Dedifferentiated amniotic fluid mesenchymal stem cell (primary cell): ENCODE data around the gene FGFR3.

Experiments
- DNase-seq: peaks from one replicate; pipeline ENCODE4 v3.0.0-alpha.2; 2016; ENCODE audit errors: extremely low spot score

The FGFR3 gene

GRCh38 chr4:1756893-1757779 is 36.0 kb upstream of the FGFR3 start:
- DNase-seq = no peak

DNA sequence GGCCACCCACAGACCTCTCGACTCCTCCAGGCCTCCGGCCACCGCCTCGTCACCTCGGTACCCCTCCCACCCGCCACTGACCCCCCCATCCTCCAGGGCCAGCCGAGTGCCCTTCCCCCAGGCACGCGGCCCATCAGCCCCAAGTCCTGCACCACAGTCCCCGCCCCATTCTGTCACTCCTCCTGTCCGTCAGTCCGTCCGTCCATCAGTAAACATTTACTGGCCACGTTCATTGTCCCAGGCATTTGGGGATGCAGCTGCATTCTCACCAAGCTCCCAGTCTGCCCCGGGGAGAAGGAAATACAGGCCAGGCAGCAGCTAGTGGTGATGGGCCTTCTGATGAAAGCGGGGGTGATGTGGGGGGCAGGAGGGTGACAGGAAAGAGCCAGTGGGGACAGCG is 35.3 kb upstream of the FGFR3 start:
- no peak for DNase-seq

DNA sequence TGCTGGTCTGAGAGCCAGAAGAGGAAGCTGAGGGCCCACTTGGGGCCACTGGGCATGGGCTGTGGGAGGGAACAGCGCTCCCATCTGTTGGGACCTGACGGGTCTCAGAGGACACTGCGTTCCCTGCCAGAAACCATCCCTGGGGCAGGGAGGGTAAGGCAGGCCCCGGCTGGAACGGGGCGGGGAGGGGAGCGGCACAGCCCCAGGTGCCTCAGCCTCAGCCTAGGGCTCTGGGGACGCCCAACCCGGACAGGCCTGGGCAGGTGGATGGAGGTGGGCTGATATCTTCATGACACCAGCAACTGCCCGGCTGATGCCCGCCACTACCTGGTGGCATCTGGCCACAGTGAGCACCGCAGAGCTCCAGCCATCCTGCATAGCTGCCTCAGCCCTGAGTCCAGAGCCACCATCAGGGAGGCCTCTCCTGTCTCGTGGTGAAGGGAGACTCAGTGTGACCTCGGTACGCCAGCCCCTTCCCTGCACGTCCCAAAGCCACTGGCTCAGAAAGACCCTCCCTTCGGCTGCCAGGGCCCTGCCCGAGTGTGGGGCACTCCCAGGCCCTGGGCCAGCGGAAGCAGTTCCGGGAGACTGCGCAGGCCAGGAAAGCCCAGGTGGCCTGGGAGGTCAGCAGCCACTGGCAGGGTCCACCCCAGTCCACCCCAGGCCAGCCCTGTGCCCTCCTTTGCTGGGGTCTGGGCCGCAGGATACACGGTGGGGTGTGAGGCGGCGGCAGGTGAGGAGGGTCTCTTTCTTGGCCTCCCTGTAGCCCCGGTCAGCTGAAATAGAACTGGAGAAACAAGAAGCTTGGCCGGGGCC is 34.6 kb upstream of the FGFR3 start:
- no peak for DNase-seq

GRCh38 chr4:1759170-1759817 is 33.8 kb upstream of the FGFR3 start:
- no peak for DNase-seq

GRCh38 chr4:1759818-1760223 is 33.3 kb upstream of the FGFR3 start:
- DNase-seq = no peak

DNA sequence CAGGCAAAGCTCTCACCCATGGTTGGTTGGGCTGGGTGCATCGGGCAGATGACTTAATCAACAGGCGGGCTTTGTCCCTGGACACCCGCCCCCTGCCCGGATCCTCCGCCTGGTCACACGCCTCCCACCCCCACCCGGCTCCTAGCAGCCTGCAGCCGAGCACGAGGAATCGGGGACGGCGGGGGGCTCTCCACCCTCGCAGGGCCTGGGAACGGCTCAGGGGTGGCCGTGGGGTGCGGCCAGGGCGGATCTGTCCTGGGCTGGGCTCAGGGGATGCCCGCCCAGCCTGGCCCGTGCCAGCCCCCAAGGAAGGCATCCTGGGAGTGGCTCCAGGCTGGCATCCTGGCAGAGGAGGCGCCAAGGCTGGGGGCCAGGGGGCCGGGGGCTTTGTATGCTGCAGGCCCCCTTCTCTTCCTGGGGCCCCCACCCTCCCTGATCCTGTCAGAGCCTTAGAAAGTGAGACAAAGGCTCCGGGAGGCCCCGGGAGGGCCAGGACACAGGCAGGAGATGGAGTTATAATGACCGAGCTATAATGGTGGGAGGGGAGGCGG is 32.5 kb upstream of the FGFR3 start:
- no peak for DNase-seq

DNA sequence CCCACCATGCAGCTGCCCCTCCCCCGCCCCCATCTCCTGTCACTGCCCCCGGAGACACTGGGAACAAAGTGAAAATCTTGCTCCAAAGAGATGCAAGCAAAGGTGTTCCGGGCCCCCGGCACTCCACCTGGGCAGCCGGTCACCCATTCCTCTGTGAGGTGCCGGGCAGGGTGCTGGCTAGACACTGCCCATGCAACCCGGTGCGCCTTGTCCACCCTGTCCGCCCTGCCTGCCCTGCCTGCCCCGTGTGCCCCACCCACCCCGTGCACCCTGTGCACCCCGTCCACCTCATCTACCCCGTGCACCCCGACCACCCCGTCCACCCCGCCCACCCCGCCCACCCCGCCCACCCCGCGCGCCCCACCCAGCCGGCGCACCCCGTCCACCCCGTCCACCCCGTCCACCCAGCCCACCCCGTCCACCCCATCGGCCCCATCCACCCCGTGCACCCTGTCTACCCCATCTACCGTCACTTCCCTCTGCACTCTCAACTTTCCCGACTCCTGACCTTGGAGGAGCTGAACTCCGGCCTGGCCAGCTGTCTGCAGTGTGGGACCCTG is 31.9 kb upstream of the FGFR3 start:
- no peak for DNase-seq

GRCh38 chr4:1762264-1763010 is 30.7 kb upstream of the FGFR3 start:
- DNase-seq = no peak

DNA sequence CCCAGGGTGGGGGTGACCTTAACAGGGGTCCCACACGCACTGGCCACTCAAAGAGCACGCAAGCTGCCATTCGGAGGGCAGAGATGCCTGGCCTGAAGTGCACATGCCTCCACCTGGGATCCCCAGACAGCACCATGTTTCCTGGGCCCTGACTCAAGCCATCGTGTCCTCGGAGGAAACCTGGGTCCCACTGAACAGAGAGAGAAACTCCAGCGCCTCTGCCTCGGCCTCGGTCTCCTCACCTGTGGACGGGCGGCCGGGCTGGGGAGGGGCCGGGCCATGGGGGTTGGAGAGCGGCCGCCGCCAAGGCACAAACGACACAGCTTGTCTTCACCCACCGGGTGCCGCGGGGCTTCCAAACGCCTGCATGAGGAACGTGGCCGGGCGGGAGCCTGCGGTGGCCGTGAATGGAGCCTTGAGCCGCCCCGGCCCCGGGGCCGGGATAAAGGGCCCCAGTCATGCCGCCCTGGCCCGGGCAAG is 30.0 kb upstream of the FGFR3 start:
- DNase-seq = no peak

DNA sequence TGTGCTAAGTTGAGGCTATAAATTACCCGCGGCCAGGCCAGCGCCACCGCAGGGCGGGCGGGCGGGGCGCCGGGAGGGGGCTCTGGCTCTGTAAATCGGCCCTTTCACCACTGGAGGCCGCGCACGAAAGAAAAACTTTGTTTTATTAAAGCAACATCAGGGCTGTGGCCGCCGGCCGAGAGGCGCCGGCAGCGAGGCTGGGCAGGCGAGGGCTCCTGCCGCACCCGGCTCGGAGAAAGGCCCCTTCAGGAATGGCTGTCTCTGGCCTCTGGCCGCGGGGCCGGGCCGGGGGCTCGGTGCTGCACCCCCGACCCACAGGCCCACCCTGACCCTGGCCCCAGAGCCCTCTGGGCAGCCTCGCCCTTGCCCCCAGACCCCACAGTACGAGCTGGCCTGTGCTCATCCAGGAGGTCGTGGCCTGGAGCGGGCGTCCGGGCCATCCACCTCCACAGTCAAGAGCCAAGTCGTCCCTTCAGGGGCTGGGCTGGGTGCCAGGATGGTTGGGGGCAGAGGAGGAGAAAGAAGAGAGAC is 29.5 kb upstream of the FGFR3 start:
- peak; percentile 27 for DNase-seq

DNA sequence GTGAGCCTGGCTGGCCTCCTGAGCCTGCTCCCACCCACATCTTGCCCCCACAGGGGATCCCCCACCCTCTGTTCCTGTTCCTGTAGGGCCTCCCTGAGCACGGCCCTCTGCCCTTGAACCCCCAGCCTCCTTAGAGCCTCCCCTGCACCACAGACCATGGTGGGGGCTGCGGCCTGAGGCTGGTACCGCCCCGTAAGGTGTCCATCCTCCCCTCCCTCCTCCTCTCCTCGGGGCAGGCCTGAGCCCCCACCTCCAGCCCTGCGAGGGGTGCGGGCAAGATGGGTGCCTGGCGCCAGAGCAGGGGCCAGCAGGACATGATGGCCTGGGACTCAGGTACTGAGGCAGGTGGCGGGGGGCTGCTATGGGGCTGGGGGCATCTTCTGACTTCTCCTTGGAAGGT is 28.4 kb upstream of the FGFR3 start:
- no peak for DNase-seq

GRCh38 chr4:1765409-1766072 is 27.6 kb upstream of the FGFR3 start:
- no peak for DNase-seq

- no peak for DNase-seq
These were observed 26.7 kb upstream of the FGFR3 start for GRCh38 chr4:1766106-1767060.

GRCh38 chr4:1767061-1767769 is 25.9 kb upstream of the FGFR3 start:
- DNase-seq = no peak

DNA sequence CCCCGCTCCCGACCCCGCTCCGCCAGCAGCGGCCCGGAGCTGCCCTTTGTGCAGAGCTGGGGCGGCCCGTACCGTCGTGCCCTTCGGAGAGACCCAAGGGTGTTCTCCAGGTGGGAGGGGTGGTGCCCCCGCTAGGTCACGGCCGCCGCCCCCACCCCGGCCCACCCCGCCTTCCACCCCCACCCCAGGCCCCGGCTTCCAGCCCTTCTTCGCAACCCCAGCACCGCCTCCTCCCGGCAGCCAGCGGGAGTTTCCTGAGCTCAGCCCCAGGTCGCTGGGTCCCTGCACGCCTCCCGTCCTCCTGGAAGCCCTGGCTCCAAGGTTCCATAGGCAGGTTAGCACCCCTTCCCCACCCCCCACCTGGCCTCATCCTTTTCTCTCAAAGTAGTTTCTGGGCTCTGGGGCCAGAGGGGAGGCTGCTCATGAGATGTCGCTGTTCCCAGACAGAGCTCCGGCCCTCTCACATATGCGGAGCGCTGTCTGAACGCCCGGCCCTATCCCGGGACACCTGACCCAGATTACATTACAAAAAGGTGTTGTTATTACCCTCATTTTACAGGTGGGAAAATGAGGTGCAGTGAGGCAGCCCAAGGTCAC is 25.2 kb upstream of the FGFR3 start:
- no peak for DNase-seq

DNA sequence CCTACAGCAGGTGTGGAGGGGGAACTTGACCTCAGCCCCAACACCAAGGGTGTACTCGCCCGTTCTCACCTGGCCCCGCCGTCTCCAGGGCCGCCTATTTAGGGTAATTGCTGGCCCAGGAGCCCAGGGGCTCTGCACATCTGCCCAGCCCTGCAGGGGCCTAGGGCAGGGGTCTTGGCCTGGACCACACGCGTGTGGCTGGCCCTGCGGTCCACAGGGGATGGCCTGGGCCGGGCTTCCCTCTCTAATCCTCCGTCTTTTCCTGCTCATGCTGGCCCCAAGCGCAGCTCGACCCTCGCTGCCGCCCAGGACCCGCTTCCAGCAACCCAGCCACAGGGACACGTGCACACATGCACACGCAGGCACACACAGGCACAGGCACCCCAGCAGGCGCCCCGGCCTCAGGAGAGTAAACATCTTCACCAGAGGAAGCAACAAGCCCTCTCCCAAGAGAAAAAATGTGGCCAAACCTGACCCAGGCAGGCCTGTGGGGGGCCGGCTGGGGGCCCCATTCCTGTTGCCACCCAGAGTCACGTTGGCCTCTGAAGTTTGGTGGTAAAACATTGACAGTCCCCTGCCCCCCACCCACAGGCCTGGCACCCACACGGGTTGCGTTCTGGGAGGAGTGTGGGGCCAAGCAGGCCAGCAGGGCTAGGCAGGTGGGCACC is 24.6 kb upstream of the FGFR3 start:
- no peak for DNase-seq

DNA sequence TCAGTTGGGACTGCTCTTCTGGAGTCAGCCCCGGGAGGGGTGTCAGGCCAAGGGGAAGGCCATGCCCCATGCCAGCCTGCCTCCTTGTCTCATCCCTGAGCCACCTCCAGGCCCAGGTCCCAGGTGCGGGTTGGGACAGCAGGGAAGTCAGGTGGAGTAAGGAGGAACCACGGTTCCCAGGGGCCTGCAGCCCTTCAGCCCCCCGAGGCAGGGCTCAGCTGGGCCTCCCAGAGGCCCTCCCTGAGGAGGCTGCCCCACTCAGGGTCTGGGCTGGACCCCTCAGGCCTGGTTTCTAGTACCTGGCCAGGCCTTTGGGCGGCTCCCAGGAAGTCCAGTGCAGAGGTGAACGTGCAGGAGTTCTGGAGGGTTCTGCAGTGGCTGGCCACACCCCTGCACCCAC is 23.4 kb upstream of the FGFR3 start:
- no peak for DNase-seq
